GM15510 (cell line): ENCODE results near the gene CARM1.

Experiments used
- POLR2A ChIP-seq: IDR thresholded peaks from 3 replicates; pipeline ENCODE4 v1.6.1; 2011; ENCODE audit warnings: borderline replicate concordance; ENCODE audit not compliant: insufficient read length; ENCODE audit errors: extremely low read depth

The CARM1 gene

GRCh38 chr19:10912619-10913018 lies 41.3 kb downstream of the CARM1 start:
- TF ChIP-seq POLR2A = no peak

GRCh38 chr19:10913716-10914340 lies 42.5 kb downstream of the CARM1 start:
- no peak for TF ChIP-seq POLR2A

DNA sequence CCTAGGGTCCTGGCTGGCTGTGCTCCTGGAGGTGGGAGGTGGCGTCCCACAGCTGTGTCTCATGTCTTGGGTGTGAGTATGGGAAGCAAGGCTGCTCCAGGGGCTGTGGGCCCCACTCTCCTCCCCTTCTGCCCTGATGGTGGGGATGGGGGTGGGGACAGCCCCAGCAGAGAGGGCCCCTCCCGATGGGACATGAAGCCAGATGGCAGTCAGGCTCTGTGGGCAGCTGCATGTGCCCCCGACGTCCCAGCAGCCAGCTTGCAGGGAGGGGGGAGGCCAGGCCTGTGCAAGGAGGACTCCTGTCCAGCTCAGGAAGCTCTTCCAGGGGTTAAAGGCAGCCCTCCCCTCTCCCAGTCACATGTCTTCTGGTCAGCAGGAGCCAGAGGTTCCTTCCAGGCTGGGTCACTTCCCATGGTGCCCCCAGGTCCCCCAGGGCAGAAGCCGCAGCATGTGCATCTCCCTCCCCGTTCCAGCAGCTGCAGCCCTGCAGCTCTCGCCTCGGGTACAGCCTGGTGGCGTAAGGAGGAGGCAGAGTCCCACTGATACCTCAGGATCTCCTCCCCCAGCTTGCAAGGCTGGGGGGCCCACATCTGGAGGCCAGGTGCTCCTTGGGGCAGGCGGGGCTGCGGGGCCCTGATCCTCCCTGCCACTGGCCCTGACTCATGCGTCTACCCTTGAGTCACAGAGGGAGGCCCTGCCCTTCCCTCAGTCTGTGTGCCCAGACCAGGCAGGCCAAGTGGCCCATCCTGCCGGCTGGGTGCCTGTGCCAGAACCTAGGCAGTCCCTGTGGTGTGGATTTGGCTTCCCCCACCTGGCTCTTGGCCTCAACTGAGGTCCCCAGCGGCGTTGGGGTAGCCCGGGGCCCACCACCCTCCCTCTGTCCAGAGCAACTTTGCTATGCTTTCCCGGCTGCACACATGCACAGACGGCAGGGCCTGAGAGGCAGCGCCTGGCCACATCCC lies 44.1 kb downstream of the CARM1 start:
- no peak for TF ChIP-seq POLR2A

DNA sequence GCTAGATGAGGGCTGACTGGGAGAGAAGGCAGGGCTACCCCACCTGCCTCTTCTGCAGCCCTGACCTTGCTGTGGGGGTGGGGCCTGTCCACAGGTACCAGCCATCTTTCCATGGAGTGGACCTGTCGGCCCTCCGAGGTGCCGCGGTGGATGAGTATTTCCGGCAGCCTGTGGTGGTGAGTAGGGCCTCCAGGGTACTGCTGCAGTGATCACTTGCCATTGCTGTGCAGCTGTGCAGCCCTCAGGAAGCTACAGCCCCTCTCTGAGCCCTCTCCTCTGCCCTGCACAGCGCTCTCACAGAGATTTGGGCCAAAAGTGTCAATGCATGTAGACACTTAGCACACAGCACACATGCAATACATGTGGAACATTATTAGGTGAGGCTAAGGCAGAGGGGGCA lies 45.2 kb downstream of the CARM1 start:
- no peak for TF ChIP-seq POLR2A

DNA sequence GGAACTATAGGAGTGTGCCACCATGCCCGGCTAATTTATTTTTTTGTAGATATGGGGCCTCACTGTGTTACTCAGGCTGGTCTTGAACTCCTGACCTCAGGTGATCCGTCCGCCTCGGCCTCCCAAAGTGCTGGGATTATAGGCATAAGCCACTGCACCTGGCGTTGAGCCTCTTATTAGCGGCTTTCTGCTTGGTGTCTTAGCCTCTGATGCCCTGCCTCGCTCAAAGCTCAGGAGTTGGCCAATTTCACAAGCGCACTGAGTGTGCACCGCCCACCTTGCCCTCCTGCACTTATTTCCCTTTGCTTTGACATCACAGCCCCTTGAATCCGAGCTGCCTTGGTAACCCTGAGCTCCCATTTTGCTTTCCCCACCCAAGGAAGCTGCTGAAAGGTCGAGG lies 47.0 kb downstream of the CARM1 start:
- TF ChIP-seq POLR2A = no peak

GRCh38 chr19:10919352-10920287 lies 48.3 kb downstream of the CARM1 start:
- TF ChIP-seq POLR2A = no peak

- TF ChIP-seq POLR2A = no peak
These were observed 48.9 kb downstream of the CARM1 start for GRCh38 chr19:10920288-10920655.

GRCh38 chr19:10920781-10921180 lies 49.4 kb downstream of the CARM1 start:
- no peak for TF ChIP-seq POLR2A

DNA sequence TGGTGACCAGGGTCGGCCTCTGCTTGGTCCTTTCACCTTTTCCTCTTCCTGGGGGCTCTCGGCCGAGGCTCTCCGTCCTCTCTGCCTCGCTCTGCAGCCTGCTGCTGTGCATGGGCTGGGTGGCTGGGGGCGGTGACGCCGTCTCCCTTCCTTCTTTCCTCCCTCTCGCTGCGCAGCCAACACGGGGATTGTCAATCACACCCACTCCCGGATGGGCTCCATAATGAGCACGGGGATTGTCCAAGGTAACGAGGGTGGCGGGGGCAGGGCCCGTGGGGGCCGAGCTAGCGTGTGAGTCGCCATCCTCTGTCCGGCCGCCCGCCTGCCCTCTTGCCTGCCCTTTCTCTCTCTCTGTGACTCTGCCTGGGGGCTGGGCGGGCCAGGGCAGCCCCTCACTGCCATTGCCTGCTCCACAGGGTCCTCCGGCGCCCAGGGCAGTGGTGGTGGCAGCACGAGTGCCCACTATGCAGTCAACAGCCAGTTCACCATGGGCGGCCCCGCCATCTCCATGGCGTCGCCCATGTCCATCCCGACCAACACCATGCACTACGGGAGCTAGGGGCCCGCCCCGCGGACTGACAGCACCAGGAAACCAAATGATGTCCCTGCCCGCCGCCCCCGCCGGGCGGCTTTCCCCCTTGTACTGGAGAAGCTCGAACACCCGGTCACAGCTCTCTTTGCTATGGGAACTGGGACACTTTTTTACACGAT lies 50.0 kb downstream of the CARM1 start:
- no peak for TF ChIP-seq POLR2A

GRCh38 chr19:10921910-10922637 lies 50.7 kb downstream of the CARM1 start:
- no peak for TF ChIP-seq POLR2A

- no peak for TF ChIP-seq POLR2A
These were observed 51.3 kb downstream of the CARM1 start for GRCh38 chr19:10922638-10923014.

- TF ChIP-seq POLR2A = no peak
These were observed 52.1 kb downstream of the CARM1 start for GRCh38 chr19:10923260-10924112.

- TF ChIP-seq POLR2A = no peak
These were observed 53.2 kb downstream of the CARM1 start for GRCh38 chr19:10924597-10924996.
